Measurements from ENCODE around the gene HPSE2.

HPSE2 gene

GRCh38 chr10:98489561-98490481 is 745.8 kb downstream of the HPSE2 start:
- DNase-seq (ENCODE audit: low read depth), result no peak

GRCh38 chr10:98488669-98489430 is 746.8 kb downstream of the HPSE2 start:
- DNase-seq (ENCODE audit: low read depth), result peak; percentile 94

GRCh38 chr10:98487649-98488048 is 748.0 kb downstream of the HPSE2 start:
- DNase-seq (ENCODE audit: low read depth), result no peak

GRCh38 chr10:98486421-98486820 is 749.2 kb downstream of the HPSE2 start:
- DNase-seq (ENCODE audit: low read depth), result peak; percentile 79

DNA sequence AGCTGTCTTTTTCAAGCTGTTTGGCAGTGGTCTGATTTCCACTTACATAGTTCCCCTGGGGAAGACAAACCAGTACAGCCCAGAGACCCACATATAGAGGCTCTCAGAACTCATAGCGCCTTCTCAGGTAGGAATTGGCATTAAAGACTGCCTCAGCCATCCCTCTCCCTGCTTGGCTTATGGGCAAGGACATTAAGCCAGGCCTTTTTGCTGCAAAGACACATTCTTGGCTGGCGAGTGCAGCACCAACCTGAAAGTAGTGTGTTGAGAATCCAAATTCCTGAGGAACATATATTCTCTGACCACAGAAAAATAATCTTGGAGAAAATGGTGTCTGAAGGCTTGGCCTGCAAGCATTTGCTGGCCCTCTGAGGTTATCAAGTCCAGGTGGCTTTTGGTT is 749.7 kb downstream of the HPSE2 start:
- DNase-seq (ENCODE audit: low read depth), result no peak

- no peak for DNase-seq (ENCODE audit: low read depth)
Measured at GRCh38 chr10:98483658-98484057, 752.0 kb downstream of the HPSE2 start.

DNA sequence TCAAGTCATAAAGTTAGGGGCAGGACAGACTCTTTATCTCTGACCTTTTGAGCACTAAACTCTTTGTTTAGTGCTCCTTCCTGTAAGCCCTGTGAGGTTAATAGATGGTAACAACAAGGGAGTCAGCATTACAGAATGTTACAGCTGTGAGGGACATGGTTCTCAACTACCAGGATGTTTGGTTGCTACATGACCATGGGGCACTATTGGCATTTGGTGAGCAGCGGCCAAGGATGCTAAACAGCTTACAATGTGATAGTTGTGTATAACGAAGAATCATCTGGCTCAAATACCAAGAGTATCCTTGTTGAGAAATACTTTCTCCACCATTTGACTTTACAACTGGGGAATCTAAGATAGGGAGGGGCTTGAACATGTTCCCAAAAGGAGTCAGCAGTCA is 753.6 kb downstream of the HPSE2 start:
- DNase-seq (ENCODE audit: low read depth), result no peak

GRCh38 chr10:98481404-98481945 is 754.2 kb downstream of the HPSE2 start:
- DNase-seq (ENCODE audit: low read depth), result no peak

DNA sequence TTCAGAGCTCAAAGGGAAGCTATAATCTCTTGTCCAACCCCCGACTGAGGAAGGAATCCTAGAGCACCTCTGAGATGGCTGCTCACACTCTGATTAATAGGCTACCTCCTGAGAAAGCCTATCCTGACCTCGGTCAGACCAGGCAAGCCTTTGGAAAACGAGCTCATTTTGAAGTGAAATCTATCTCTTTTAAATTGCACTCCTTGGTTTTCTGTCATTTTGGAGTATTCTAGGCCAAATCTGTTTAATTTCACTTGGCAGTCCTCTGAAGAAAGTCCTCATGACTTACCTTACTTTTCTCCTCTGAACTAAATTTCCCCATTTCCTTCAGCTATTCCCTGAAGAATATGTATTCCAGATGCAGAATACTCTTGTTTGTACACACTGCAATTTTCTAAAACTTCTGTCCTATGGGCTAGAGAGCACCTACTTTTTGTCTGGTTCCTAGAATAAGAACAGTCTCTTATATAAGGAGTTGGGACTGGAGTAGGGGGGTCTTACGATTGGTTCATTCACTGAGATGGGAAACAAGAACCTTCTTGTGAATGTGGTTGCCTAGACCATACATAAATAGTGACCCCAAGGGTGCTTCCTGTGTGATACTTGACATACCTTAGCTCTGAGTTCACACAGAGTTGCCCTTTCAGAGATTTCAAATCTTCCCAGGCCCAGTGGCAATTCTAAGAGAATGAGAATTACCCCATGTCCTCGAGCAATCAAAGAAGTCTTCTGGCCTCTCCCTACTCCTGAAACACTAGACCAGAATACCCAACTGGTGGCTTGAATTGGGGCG is 757.0 kb downstream of the HPSE2 start:
- peak; percentile 33 for DNase-seq (ENCODE audit: low read depth)

GRCh38 chr10:98477861-98478260 is 757.8 kb downstream of the HPSE2 start:
- DNase-seq (ENCODE audit: low read depth), result no peak

DNA sequence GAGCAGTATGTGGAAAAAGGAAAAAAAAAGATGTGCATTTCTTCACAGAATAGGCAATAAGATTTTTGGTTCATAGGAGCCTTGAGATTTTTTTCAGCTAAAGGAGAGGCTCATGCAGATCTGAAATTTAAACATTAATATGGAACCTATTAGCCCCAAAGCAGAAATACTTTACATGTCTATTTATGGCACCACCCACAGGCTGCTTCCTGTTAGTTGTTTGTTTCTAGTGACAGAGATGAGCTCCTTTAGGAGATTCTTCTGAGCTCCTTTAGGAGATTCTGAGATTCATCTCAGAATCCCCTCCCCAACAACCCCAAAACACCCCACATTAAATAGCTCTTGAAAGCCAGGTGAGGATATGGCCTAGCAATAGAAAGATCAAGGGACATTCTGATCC is 761.0 kb downstream of the HPSE2 start:
- no peak for DNase-seq (ENCODE audit: low read depth)

DNA sequence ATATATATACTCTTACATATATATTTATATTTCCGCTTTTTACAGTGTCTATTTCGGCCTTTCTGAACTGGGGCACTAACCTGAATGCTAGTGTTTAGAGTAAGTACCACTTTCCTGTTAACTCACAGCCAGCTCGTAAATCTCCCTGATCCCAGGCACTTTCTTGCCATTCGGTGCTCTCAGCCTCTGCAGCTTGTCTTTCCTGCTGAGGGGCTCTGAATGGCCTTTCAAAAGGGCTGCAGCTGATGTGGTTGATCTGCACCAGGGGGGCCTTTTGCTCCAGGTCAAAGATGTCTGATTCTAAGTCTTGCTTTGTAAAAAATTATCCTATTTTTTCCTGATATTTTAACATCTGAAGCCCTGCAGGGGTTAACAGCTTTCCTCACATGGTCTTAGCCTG is 763.5 kb downstream of the HPSE2 start:
- no peak for DNase-seq (ENCODE audit: low read depth)

DNA sequence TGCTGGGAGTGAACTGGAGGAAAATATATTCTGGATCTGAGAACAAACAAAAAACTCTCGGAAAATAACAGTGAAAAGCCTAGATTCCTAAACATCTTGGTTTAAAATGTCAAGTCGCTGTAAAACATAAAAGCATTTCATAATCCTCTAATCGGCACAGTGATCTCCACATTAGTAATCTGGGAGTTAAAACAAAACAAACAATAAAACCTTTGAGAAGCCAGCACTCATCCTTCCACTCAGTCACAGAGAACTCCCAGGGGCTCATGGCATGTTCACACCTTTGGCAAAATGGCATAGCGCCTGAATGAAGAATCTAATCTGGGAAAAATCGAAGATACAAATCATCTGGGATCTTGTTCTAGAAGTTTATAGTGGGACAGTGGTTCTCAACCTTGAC is 764.8 kb downstream of the HPSE2 start:
- DNase-seq (ENCODE audit: low read depth), result no peak

- no peak for DNase-seq (ENCODE audit: low read depth)
Measured at GRCh38 chr10:98469001-98469931, 766.4 kb downstream of the HPSE2 start.

- DNase-seq (ENCODE audit: low read depth), result peak; percentile 84
Measured at GRCh38 chr10:98467506-98468318, 767.9 kb downstream of the HPSE2 start.

DNA sequence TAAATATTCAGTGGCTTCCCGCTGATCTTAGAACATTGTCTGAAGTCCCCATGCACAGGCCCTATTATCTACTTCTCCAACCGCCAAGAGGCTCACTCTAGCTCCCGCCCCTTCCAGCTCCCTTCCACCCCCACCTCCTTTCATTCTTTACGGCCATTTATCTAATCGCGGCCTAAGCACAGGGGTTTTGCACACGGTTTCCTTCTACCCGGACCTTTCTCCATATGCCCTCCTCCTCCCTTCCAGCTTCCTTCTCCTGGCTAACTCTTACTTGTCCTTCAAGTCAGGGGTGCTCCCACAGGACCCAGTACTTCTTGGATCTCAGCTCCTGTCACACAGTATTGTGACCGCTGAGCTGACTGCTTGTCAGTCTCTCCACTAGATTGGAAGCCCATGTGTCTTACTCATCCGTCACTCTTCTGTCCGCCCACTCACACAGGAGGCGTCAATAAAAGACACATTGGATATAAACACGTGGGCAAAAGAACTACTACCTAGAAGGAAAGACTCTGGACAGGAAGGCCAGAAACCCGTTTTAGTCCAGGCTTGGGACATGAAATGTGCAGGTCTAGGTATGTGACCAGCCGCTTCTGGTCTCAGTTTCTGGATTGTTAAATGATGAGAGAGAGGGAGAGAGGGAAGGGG is 768.7 kb downstream of the HPSE2 start:
- peak; percentile 34 for DNase-seq (ENCODE audit: low read depth)

- no peak for DNase-seq (ENCODE audit: low read depth)
Measured at GRCh38 chr10:98465866-98466265, 769.8 kb downstream of the HPSE2 start.

DNA sequence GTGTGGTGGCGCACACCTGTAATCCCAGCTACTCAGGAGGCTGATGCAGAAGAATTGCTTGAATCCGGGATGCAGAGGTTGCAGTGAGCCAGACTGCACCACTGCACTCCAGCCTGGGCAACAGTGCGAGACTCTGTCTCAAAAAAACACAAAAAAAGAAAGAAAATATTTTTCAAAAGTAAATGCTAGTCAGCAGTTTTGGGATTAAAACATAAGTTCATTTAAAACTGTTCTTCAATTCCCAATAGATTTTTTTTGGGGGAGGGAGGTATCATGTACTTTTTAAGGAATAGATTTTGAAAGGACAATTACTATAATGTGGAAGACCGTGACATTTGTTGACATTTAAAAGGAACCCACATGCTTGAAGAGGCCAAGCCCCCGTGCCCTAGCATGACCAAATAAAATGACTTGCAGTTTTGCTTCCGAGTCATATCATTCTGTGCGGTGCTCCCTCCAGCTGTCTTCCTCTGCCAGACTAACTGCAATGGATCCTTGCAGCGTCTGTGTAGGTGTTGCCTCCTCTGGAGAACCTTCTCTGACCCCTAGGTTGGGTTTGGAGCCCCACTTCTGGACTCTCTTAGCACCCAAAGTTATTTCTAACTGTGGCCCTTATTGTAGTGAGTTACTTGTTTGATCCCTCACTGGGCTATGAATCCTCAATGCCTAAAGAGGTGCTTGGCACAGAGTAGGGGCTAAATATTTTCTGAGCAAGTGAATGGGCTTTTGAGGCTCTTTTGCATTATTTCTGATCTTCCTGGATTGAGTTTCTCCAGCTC is 771.5 kb downstream of the HPSE2 start:
- DNase-seq (ENCODE audit: low read depth), result no peak

- DNase-seq (ENCODE audit: low read depth), result no peak
Measured at GRCh38 chr10:98463016-98463415, 772.6 kb downstream of the HPSE2 start.

Data from amniotic epithelial cell (primary cell).